Stimulated activated effector memory CD8-positive, alpha-beta T cell treated with anti-CD3 and anti-CD28 coated beads, Interleukin-12 subunit alpha, Interleukin-12 subunit beta, amount 100 ng/mL, for 72 hours (primary cell): ENCODE data around the gene RAD9A.
"Not testable (repeated sequence)": the region's sequence is repeated elsewhere in the genome, so short reads cannot be mapped to it uniquely, and the experiment has no call there.

Experiments used
- ATAC-seq: fragments of 150-1000 bp; cut with Tn5 transposase; 2 replicates; pipeline ENCODE4 v1.10.0; 2021
- DNase-seq, 2 donors: peaks; one replicate each; pipeline ENCODE4 v3.0.0; 2021 to 2022; ENCODE audit warnings: low spot score in 2 of 2
- H3K27ac Mint-ChIP-seq: one replicate; pipeline ENCODE4 v1.8.0; 2022; ENCODE audit warnings: mild to moderate bottlenecking, mixed read lengths
- H3K36me3 Mint-ChIP-seq: one replicate; pipeline ENCODE4 v1.8.0; 2022; ENCODE audit warnings: mild to moderate bottlenecking, mixed read lengths
- H3K4me1 Mint-ChIP-seq: one replicate; pipeline ENCODE4 v1.8.0; 2022; ENCODE audit warnings: mixed read lengths
- H3K4me3 Mint-ChIP-seq: one replicate; pipeline ENCODE4 v1.8.0; 2022; ENCODE audit warnings: mild to moderate bottlenecking, mixed read lengths
- H3K9me3 Mint-ChIP-seq: one replicate; pipeline ENCODE4 v1.8.0; 2022; ENCODE audit warnings: mixed read lengths

RAD9A gene

DNA sequence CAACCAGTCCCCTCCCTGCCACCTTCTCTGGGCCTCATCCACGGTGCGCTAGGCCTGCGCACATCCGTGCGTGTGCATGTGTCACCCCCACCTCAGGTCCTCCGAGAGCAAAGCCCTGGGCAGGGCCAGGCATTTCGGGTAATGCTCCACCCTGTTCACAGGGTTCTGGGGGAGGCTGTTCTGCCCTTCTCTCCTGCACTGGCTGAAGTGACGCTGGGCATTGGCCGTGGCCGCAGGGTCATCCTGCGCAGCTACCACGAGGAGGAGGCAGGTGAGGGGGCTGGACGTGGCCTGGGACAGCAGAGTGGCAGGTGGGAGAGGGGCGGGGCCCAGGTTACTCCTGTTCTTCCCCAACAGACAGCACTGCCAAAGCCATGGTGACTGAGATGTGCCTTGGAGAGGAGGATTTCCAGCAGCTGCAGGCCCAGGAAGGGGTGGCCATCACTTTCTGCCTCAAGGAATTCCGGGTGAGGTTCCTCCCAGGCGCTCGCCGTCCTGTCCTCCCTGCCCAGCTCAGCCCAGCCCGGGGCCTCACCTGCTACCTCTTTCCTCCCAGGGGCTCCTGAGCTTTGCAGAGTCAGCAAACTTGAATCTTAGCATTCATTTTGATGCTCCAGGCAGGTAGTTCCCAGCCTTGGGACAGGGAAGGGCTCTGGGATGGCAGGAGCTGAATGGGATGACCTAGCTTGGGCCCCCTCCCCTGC is 3.9 kb downstream of the RAD9A start:
- H3K9me3 Mint-ChIP-seq, result no peaks in the 10 kb centered on the region
- DNase-seq (no peak), ATAC-seq (no peak)
- peak overlapping the region; percentile 90 for H3K27ac Mint-ChIP-seq
- peaks cover 64% of the 10 kb centered on the region for H3K4me1 Mint-ChIP-seq
- peaks cover 71% of the 10 kb centered on the region for H3K36me3 Mint-ChIP-seq
- H3K4me3 Mint-ChIP-seq, result no peak overlapping the region

DNA sequence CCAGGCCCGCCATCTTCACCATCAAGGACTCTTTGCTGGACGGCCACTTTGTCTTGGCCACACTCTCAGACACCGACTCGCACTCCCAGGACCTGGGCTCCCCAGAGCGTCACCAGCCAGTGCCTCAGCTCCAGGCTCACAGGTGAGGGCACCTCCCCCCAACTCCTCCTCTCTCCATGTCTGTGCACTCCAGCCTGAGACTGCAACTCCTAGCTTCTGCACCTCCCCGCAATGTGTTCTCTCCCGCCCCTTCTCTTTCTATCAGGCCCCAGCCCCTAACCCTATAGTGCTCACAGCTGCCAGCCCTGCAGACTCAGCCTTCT is 4.4 kb downstream of the RAD9A start:
- no peak overlapping the region for H3K4me3 Mint-ChIP-seq
- ATAC-seq (no peak), DNase-seq (no peak)
- H3K9me3 Mint-ChIP-seq, result no peaks in the 10 kb centered on the region
- peaks cover 66% of the 10 kb centered on the region for H3K4me1 Mint-ChIP-seq
- H3K36me3 Mint-ChIP-seq, result peaks cover 74% of the 10 kb centered on the region
- H3K27ac Mint-ChIP-seq, result peak overlapping the region; percentile 90

DNA sequence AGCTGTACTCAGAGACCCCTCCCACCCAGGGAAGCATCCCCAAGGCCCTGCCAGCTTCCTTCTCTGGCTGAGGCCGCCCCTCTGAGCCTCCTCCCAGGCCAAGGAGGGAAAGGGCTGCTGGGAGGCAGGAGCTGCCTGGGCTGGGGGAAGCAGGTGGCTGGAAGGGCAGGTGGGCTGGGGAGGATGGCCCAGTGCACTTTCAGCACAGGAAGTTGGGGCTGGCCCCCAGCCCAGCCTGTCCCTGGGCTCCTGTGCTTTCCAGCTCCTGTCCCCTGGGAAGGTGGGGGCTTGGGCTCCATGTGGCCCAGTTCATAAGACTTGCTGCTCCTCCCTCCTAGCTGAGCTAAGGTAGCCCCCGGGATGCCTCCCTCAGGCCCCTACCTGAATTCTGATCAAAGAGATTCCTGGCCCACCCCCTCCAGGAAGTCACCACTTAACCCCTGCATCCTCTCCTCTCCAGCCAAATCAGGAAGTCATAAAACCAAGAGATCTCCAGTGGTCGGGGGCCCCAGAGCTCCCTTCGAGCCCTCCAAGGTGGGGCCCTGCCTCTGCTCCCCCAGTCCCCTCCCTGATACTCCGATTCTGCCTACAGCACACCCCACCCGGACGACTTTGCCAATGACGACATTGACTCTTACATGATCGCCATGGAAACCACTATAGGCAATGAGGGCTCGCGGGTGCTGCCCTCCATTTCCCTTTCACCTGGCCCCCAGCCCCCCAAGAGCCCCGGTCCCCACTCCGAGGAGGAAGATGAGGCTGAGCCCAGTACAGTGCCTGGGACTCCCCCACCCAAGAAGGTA is 5.0 kb downstream of the RAD9A start:
- peak overlapping the region; percentile 90 for H3K27ac Mint-ChIP-seq
- H3K9me3 Mint-ChIP-seq, result no peaks in the 10 kb centered on the region
- H3K4me3 Mint-ChIP-seq, result no peak overlapping the region
- peaks cover 66% of the 10 kb centered on the region for H3K4me1 Mint-ChIP-seq
- DNase-seq (no peak), ATAC-seq (no peak)
- H3K36me3 Mint-ChIP-seq, result peaks cover 74% of the 10 kb centered on the region

- ATAC-seq (no peak), DNase-seq (no peak)
- H3K27ac Mint-ChIP-seq, result peak overlapping the region; percentile 90
- no peak overlapping the region for H3K4me3 Mint-ChIP-seq
- H3K36me3 Mint-ChIP-seq, result peaks cover 74% of the 10 kb centered on the region
- peaks cover 60% of the 10 kb centered on the region for H3K4me1 Mint-ChIP-seq
- no peaks in the 10 kb centered on the region for H3K9me3 Mint-ChIP-seq
These were observed 5.8 kb downstream of the RAD9A start for GRCh38 chr11:67397536-67397935.

DNA sequence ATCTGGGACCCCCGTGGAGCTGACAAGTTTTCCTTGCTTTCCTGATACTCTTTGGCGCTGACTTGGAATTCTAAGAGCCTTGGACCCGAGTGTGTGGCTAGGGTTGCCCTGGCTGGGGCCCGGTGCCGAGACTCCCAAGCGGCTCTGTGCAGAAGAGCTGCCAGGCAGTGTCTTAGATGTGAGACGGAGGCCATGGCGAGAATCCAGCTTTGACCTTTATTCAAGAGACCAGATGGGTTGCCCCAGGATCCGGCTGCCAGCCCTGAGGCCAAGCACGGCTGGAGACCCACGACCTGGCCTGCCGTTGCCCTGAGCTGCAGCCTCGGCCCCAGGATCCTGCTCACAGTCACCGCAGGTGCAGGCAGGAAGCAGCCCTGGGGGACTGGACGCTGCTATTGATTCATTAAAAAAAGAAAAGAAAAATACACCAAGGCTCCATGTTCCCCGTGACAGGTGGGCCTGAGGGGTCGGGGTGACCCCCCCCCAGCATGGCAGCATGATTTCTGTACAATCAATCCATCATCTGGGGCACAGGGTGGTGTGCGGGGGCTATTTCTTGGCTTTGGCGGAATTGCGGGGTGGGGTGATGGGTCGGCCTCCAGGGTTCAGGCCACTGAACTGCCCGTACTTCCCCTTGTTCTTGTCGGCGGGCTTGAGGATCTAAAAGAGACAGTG is 6.3 kb downstream of the RAD9A start:
- Mint-ChIP-seq H3K4me3 (peak overlapping the region; percentile 7), H3K36me3 (peaks cover 74% of the 10 kb centered on the region), H3K27ac (peak overlapping the region; percentile 90), H3K4me1 (peaks cover 54% of the 10 kb centered on the region), H3K9me3 (no peaks in the 10 kb centered on the region)
- DNase-seq (no peak), ATAC-seq (no peak)

GRCh38 chr11:67398661-67399563 is 7.1 kb downstream of the RAD9A start:
- DNase-seq (no peak), ATAC-seq (no peak)
- Mint-ChIP-seq H3K36me3 (peaks cover 72% of the 10 kb centered on the region), H3K4me1 (peaks cover 53% of the 10 kb centered on the region), H3K27ac (peak overlapping the region; percentile 90), H3K4me3 (peak overlapping the region; percentile 86), H3K9me3 (no peaks in the 10 kb centered on the region)

DNA sequence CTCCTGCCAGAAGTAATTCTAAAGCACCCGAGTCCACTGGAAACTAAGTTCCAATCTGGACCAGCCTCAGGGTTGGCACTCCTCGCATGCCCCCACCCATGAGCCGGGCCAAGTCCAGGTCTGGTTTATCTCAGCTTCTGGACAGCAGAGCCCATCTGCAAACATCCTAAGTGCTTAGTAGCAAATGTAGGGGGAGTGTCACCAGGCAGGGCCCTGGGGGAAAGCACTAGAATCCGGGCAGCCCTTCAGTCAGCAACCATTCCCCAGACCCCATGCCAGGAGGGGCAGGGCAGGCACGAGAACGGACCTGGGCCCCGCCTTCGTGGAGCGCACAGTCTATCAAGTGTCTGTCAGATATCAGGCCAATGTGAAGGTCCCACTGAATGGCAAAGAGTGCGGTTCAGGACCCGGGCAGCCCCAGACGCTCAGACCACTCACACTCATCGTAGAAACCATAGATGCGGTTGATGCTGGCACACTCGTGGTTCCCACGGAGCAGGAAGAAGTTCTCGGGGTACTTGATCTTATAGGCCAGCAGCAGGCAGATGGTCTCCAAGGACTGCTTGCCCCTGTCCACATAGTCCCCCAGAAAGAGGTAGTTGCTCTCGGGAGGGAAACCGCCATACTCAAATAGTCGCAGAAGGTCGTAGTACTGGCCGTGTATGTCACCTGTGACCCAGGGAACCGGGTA is 8.6 kb downstream of the RAD9A start:
- Mint-ChIP-seq H3K9me3 (no peaks in the 10 kb centered on the region), H3K36me3 (peaks cover 69% of the 10 kb centered on the region), H3K27ac (peak overlapping the region; percentile 64), H3K4me1 (peaks cover 61% of the 10 kb centered on the region), H3K4me3 (peak overlapping the region; percentile 86)
- no peak for ATAC-seq
- no peak for DNase-seq

- Mint-ChIP-seq H3K27ac (peak overlapping the region; percentile 64), H3K4me3 (peak overlapping the region; percentile 86), H3K4me1 (peaks cover 66% of the 10 kb centered on the region), H3K9me3 (no peaks in the 10 kb centered on the region), H3K36me3 (peaks cover 73% of the 10 kb centered on the region)
- peak; percentile 11 for ATAC-seq
- DNase-seq, result no peak
These were observed 9.2 kb downstream of the RAD9A start for GRCh38 chr11:67400942-67401494.

DNA sequence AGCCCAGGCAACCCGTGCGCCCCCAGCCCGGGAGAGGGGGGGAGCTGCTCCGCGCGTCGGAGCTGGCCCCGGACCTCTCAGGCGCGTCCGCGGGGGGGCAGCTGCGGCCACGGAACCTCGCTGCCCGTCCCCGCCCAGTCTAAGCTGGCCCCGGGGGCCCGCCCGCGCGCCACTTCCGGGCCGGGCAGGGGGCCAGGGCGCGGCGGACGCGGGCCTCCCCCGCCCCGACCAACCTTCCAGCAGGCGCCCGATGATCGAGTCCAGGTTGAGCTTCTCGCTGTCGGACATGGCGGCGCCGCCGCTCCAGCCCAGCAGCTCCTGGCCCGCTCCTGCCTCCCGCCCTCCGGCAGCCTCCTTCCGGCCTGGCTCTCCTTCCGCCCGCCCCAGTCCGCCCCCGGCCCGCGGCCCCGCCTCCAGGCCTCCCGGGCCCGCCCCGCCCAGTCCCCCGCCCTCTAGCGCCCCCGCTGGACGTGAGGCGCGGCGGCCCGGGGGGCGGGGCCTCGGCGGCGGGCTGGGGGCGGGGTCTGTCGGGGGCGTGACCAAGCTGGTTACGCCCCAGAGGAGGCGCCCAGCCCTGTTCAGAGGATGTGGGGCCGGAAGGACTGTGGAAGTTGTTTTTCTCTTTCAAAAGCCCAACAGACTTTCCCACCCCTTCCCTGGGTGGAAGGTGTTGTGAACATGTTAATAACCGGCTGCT is 9.9 kb downstream of the RAD9A start, which contains the start of gene PPP1CA:
TSS of gene PPP1CA (minus strand) at position 364 of the 697 bp plus-strand sequence. CDS start at position 288, 76 bp downstream.
- H3K4me3 Mint-ChIP-seq, result peak within 1 kb of the TSS; percentile 86
- ATAC-seq, result peak; percentile 81
- H3K9me3 Mint-ChIP-seq, result no peaks in the 10 kb centered on the region
- peaks cover 66% of the 10 kb centered on the region for H3K4me1 Mint-ChIP-seq
- peak; percentile 92 to 98 for DNase-seq
- H3K27ac Mint-ChIP-seq, result peak within 1 kb of the TSS; percentile 85
- peaks cover 73% of the 10 kb centered on the region for H3K36me3 Mint-ChIP-seq

- H3K4me1 Mint-ChIP-seq, result peaks cover 66% of the 10 kb centered on the region
- not testable (repeated sequence) for DNase-seq, ATAC-seq, H3K9me3 Mint-ChIP-seq
- peaks cover 73% of the 10 kb centered on the region for H3K36me3 Mint-ChIP-seq
- peak overlapping the region; percentile 85 for H3K27ac Mint-ChIP-seq
- H3K4me3 Mint-ChIP-seq, result peak overlapping the region; percentile 86
These were observed 10.5 kb downstream of the RAD9A start for GRCh38 chr11:67402192-67402839.

DNA sequence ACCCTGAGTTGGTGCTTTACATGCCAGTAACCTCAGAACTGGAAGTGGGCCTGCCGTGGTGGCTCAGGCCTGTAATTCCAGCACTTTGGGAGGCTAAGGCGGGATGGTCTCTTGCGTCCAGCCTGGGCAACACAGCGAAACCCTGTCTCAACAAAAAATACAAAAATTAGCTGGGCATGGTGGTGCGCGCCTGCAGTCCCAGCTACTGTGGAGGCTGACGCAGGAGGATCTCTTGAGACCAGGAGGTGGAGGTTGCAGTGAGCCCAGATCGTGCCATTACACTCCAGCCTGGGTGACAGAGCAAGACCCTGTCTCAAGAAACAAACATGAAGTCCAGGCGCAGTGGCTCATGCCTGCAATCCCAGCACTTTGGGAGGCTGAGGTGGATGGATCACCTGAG is 11.3 kb downstream of the RAD9A start:
- peak overlapping the region; percentile 85 for H3K27ac Mint-ChIP-seq
- ATAC-seq, DNase-seq, H3K9me3 Mint-ChIP-seq: not testable (repeated sequence)
- H3K4me1 Mint-ChIP-seq, result peaks cover 66% of the 10 kb centered on the region
- H3K4me3 Mint-ChIP-seq, result peak overlapping the region; percentile 86
- H3K36me3 Mint-ChIP-seq, result peaks cover 73% of the 10 kb centered on the region

DNA sequence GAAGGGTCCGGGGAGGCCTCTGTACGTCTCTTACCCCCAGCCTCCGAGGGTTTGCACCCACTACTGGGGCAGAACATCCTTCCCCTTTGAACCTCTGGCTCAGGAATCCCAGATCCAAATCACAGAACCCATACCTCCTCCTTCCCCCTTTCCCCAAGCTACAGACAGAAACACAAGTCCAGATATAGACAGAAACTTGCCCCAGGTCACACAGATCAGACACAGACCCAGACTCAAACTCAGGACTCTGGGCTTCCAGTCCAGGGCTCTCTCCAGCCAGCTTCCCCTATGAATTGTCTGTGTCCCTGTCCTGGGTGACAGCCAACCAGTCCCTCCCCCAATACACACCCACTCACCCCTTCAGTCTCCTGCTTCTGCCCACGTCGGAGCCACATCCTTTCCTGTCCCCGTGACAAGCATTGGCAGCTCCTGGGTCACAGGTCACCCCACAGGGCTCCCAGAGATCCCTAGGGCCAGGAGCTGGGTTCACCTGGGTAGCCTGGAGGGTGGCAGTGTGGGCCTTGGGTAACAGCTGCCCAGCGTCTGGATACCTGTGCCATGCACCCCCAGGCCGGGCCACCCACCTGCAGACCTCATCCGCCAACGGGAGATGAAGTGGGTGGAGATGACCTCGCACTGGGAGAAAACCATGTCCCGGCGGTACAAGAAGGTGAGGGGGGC is 12.9 kb downstream of the RAD9A start:
- peaks cover 73% of the 10 kb centered on the region for H3K36me3 Mint-ChIP-seq
- H3K4me1 Mint-ChIP-seq, result peaks cover 66% of the 10 kb centered on the region
- H3K27ac Mint-ChIP-seq, result peak overlapping the region; percentile 85
- H3K9me3 Mint-ChIP-seq, result no peaks in the 10 kb centered on the region
- DNase-seq (peak in 1 of 2 donors; percentile 72), ATAC-seq (peak; percentile 2)
- peak overlapping the region; percentile 86 for H3K4me3 Mint-ChIP-seq

GRCh38 chr11:67405196-67405567 is 13.4 kb downstream of the RAD9A start:
- peaks cover 73% of the 10 kb centered on the region for H3K36me3 Mint-ChIP-seq
- peaks cover 69% of the 10 kb centered on the region for H3K4me1 Mint-ChIP-seq
- DNase-seq, result no peak
- ATAC-seq, result no peak
- no peaks in the 10 kb centered on the region for H3K9me3 Mint-ChIP-seq
- H3K27ac Mint-ChIP-seq, result peak overlapping the region; percentile 85
- H3K4me3 Mint-ChIP-seq, result peak overlapping the region; percentile 86
